RWPE2 (cell line): ENCODE data around the gene GNA14.

Experiments used
- ATAC-seq: fragments of 200-7000 bp; cut with Tn5 transposase; 3 replicates; pipeline ENCODE4 v1.9.1; 2021; ENCODE audit warnings: low read depth
- DNase-seq: peaks from one replicate; pipeline ENCODE4 v3.0.0-alpha.2; 2020; ENCODE audit warnings: low spot score
- H3K27ac ChIP-seq: fragments of 450-650 bp; 2 replicates; pipeline ENCODE4 v1.5.1; 2017; ENCODE audit warnings: mild to moderate bottlenecking; ENCODE audit not compliant: poor library complexity, severe bottlenecking
- H3K27me3 ChIP-seq: fragments of 250-450 bp; sonication (Bioruptor Pico); 2 replicates; pipeline ENCODE4 v1.5.1; 2021; ENCODE audit warnings: mild to moderate bottlenecking, moderate library complexity; ENCODE audit not compliant: insufficient read depth, poor library complexity, severe bottlenecking
- H3K36me3 ChIP-seq: fragments of 250-450 bp; sonication (Bioruptor Pico); 2 replicates; pipeline ENCODE4 v1.5.1; 2020; ENCODE audit warnings: low read depth, mild to moderate bottlenecking, moderate library complexity
- H3K4me1 ChIP-seq: fragments of 250-450 bp; sonication (Bioruptor Pico); 2 replicates; pipeline ENCODE4 v1.5.1; 2021; ENCODE audit warnings: mild to moderate bottlenecking, moderate library complexity; ENCODE audit not compliant: insufficient read depth, poor library complexity, severe bottlenecking
- H3K4me3 ChIP-seq: fragments of 250-450 bp; sonication (Bioruptor Pico); 2 replicates; pipeline ENCODE4 v1.5.1; 2021; ENCODE audit warnings: mild to moderate bottlenecking, moderate library complexity; ENCODE audit not compliant: severe bottlenecking
- H3K9me3 ChIP-seq: fragments of 250-450 bp; sonication (Bioruptor Pico); 2 replicates; pipeline ENCODE4 v1.5.1; 2021; ENCODE audit warnings: mild to moderate bottlenecking, moderate library complexity; ENCODE audit not compliant: severe bottlenecking
- TF ChIP-seq, protein P1 (sequence below): fragments of 450-650 bp; IDR thresholded peaks from one replicate; pipeline ENCODE4 v1.5.1; 2017; ENCODE audit warnings: mild to moderate bottlenecking, moderate library complexity; ENCODE audit not compliant: poor library complexity, severe bottlenecking

GNA14 gene

GRCh38 chr9:77471572-77471971 lies 176.6 kb downstream of the GNA14 start:
- Histone ChIP-seq H3K9me3 (peaks cover 2% of the 10 kb centered on the region), H3K36me3 (no peaks in the 10 kb centered on the region), H3K4me1 (no peaks in the 10 kb centered on the region), H3K27ac (no peak overlapping the region), H3K4me3 (no peak overlapping the region), H3K27me3 (no peaks in the 10 kb centered on the region)
- TF ChIP-seq, protein P1, sequence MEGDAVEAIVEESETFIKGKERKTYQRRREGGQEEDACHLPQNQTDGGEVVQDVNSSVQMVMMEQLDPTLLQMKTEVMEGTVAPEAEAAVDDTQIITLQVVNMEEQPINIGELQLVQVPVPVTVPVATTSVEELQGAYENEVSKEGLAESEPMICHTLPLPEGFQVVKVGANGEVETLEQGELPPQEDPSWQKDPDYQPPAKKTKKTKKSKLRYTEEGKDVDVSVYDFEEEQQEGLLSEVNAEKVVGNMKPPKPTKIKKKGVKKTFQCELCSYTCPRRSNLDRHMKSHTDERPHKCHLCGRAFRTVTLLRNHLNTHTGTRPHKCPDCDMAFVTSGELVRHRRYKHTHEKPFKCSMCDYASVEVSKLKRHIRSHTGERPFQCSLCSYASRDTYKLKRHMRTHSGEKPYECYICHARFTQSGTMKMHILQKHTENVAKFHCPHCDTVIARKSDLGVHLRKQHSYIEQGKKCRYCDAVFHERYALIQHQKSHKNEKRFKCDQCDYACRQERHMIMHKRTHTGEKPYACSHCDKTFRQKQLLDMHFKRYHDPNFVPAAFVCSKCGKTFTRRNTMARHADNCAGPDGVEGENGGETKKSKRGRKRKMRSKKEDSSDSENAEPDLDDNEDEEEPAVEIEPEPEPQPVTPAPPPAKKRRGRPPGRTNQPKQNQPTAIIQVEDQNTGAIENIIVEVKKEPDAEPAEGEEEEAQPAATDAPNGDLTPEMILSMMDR = no peak
- DNase-seq (no peak), ATAC-seq (no peak)

DNA sequence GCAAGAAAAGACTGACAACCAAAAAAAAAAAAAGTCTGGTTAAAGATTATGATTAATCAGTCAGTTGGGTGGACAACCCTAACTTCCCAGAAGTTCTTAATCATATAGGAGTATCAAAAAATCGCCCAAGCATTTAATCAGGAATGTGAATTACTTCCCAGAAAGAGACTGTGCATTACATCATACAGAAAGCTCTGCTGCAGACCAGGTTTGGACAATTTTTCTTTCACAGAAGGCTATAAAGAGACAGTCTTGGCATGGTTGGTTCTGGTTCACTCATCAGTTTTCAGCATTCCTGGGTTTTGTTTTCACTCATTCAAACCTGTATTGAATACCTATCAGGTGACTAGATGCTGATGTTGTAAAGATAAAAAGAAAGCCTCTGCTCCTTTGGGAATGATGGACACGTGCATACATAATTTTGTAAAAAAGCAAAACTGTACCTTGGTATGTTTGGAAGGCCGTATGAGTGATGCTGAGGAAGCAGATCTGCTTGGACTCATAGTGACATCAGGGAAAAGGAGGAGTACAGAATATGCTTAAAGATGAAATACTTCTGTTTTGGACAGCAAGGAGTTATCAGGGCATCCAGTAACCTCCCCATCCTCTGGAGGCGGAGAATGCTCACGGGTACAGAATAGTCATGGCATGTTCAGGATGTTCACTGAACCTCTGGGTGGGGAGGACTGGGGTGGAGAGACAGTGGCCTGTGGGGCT lies 178.4 kb downstream of the GNA14 start:
- ATAC-seq = peak; percentile 60; the same call in 2 of the 3 replicates
- Histone ChIP-seq H3K27me3 (no peaks in the 10 kb centered on the region), H3K9me3 (peaks cover 2% of the 10 kb centered on the region), H3K4me3 (no peak overlapping the region), H3K27ac (peak overlapping the region; percentile 27), H3K4me1 (no peaks in the 10 kb centered on the region), H3K36me3 (no peaks in the 10 kb centered on the region)
- TF ChIP-seq, protein P1 = no peak
- DNase-seq = no peak

GRCh38 chr9:77464661-77465060 lies 183.5 kb downstream of the GNA14 start:
- no peaks in the 10 kb centered on the region for H3K4me1 ChIP-seq
- H3K9me3 ChIP-seq = no peaks in the 10 kb centered on the region
- DNase-seq = no peak
- no peak for ATAC-seq
- no peaks in the 10 kb centered on the region for H3K27me3 ChIP-seq
- H3K27ac ChIP-seq = no peak overlapping the region
- TF ChIP-seq, protein P1 = no peak
- H3K36me3 ChIP-seq = no peaks in the 10 kb centered on the region
- no peak overlapping the region for H3K4me3 ChIP-seq

- Histone ChIP-seq H3K9me3 (no peaks in the 10 kb centered on the region), H3K4me1 (no peaks in the 10 kb centered on the region), H3K36me3 (no peaks in the 10 kb centered on the region), H3K27me3 (no peaks in the 10 kb centered on the region), H3K4me3 (no peak overlapping the region), H3K27ac (no peak overlapping the region)
- ATAC-seq (no peak), DNase-seq (no peak)
- TF ChIP-seq, protein P1 = no peak
These were observed 185.0 kb downstream of the GNA14 start for GRCh38 chr9:77463151-77463550.

DNA sequence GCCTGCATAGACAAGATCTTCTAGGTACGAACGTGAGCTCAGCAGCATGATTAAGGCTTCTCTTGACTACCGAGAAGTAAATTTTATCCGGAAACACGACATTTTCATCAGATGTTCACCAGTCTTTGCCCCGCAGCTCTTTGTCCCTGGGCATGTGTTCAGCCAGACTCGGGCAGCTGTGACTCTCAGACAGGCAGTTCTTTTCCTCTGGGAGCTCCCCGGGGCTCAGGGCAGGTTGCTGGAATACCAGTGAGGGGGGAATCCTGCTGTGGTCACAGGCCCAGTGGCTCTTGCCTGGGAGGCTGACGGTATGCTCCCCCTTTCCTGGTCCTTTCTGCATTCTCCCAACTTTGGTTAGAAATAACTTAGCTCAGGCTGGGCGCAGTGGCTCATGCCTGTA lies 186.1 kb downstream of the GNA14 start:
- H3K27me3 ChIP-seq = no peaks in the 10 kb centered on the region
- H3K4me1 ChIP-seq = no peaks in the 10 kb centered on the region
- no peak for DNase-seq
- no peak overlapping the region for H3K4me3 ChIP-seq
- no peak overlapping the region for H3K27ac ChIP-seq
- no peaks in the 10 kb centered on the region for H3K36me3 ChIP-seq
- TF ChIP-seq, protein P1 = no peak
- H3K9me3 ChIP-seq = no peaks in the 10 kb centered on the region
- ATAC-seq = no peak
